ENCODE measurements around the gene KRTAP5-7.

Gene KRTAP5-7

DNA sequence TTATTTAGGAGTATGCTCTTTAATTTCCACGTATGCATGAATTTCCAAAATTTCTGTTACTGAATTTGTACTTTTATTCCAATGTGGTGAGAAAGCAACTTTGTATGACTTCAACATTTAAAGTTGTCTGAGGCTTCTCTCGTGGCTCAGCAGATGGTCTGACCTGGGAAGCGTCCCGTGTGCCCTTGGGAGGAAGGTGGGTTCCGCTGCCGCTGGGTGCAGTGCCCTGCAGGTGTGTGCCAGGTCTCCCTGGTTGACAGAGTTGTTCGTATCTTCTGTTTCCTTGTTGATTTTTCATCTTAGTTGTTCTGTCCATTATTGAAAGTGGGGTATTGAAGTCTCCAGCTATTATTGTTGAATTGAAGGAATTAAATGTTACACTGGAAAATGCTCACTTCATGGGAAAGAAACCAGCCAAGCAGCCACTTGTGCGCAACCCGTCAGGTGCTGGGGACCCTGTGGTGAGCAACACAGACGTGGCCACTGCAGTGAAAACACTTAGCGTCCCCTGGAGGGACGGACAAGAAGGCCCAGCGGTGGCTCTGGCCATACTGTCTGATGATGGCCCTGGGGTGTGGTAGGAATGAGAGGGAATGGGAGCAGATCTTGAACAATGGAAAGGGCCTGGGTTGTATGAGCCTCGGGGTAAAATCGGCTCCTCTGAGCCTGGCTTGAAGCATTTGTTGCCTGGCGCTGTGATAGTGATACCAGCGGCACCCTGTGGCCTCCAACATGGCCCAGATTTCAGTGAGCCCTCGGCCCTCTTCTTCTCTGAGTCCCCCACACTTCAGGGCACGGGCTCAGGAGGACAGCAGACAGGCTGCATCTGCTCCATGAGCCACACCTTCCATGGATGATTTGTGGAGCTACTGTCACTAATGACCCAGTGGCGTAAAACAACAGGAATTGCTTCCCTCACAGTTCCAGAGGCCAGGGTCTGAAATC, 31.5 kb upstream of the KRTAP5-7 start:
- no peak for DNase-seq (ENCODE audit: low read depth in 2 of 2)

DNA sequence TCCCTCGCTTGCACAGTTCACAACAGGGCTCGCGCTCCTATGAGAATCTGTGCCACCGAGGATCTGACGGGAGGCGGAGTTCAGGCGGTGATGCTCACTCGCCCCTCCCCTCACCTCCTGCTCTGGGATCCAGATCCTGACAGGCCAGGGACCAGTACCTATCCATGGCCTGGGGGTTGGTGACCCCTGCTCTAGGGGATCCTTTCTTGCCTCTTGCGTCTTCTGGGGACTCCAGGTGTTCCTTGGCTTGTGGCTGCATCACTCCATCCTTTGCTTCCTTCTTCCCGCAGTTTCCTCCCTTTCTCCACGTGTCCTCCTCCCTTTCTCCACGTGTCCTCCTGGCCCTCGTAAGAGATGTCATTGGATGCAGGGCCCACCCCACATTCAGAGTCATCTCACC, 30.6 kb upstream of the KRTAP5-7 start:
- DNase-seq (ENCODE audit: low read depth in 2 of 2), result no peak

DNA sequence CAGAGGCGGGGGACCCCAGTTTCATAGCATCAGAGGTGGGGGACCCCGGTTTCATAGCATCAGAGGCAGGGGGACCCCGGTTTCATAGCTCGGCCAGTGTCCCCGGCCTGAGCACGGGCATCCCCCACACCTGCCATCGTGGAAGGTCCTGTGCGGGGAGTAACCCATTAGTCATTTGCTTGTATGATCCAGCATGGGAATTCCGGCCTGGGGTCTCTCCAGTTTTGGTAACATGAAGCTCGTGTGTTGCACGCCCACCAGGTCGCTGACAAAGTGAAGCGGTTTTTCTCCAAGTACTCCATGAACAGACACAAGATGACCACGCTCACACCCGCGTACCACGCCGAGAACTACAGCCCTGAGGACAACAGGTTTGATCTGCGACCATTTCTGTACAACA, 29.0 kb upstream of the KRTAP5-7 start:
- no peak for DNase-seq (ENCODE audit: low read depth in 2 of 2)

DNA sequence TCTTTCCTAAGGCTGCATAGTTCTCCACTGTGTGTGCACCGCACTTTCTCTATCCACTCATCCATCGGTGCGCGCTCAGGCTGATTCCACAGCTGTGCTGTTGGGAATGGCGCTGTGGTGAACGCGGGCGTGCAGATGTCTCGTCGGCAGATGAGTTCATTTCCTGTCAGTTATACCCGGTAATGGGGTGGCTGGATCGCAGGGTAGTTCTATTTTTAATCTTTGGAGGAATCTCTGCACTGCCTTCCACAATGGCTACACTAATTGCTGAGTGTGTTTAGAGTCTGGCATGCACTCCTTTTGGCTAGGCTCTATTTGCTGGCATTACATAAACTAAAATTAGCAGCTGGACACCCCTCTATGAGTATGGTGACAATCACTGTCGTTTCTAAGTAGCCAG, 27.9 kb upstream of the KRTAP5-7 start:
- no peak for DNase-seq (ENCODE audit: low read depth in 2 of 2)

DNA sequence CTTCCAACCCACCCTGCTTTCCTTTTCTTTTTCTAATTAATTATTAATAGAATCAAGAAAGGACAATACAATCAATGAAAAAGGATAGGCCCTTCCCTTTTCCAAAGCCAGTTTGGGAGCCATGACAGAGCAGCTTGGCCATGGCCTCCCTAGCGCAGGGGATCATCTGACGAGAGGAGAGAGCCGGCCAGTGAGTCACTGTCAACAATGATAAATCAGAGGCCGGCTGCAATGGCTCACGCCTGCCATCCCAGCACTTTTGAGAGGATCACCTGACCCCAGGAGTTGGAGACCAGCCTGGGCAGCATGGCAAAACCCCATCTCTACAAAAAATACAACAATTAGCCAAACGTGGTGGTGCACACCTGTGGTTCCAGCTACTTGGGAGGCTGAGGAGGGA, 27.5 kb upstream of the KRTAP5-7 start:
- no peak for DNase-seq (ENCODE audit: low read depth in 2 of 2)

DNA sequence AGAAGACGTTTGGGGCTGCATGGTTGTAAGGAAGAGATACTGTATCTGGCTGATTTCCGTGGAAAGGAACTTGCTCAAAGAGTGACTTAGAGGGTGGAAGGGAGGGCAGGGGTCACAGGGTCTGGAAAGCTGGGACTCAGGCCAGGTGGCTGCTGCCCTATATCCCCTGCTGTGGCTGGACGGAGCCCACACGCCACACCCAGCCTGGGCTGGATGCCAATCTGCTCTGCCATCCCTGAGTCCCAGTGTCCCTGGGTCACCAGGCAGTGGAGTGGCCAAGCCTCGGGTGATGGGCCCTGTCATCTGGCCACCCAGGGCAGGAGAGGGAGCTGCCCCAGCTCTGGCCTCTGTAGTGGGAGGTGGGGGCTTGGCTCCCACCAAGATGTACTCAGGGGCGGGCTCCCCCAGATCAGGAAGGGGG, 26.5 kb upstream of the KRTAP5-7 start:
- no peak for DNase-seq (ENCODE audit: low read depth in 2 of 2)

DNA sequence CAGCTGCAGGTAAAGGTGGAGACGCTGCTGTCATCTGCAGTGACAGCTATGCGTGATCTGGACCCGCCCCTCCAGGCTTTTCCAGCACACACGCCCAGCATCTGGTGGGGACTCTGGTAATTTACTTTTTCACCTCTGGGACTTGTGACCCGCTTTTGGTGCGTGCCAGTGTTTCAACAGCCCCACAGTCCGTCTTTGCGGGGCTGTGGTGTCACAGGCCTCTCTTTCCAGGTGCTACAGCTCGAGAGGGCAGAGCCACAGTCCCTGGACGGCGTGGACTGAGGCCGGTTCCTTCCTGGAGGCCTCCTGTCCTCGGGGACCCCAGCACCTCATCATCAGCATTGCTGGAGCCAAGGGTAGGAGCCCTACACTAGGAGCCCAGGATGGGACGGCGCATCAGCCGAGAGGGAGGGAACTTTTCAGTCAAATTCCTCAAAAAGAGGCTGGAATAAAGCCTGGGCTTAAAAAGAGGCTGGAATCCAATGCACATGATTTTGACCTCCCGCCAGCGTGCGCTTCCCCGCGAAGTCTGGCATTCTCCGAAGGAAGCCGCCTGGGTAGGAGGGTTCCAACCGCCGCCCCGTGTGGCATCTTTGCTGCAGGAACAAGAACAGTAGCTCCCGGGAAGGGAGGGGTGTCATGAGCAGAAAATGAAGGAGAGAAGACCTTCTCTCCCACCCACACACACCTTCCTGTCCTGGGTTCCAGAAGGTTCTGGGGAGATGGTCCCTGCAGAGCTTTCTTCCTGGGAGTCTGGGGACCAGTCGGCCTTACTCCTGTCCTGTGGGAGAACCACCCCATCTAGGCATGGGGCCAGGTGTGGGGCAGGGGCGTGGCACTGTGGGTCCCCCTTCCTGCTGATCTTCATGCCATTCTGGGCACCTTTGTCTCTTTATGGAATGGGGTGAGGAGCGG, 25.7 kb upstream of the KRTAP5-7 start:
- no peak for DNase-seq (ENCODE audit: low read depth in 2 of 2)

DNA sequence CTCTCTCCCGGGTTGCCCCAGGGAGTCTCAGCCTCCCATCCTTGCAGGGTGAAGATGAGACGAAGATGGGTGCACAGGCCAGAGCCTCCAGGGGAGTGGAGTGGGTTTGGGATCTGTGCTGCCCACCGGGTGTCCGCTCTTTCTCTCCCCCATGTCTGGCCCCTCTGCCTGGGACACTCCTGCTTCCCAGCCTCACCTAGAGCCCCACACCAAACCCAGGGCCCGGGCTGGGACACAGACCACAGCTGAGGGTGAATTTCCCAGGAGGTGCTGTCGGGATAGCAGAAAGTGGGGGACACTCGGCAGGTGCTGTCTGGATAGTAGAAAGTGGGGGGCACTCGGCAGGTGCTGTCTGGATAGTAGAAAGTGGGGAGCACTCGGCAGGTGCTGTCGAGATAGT, 25.0 kb upstream of the KRTAP5-7 start:
- no peak for DNase-seq (ENCODE audit: low read depth in 2 of 2)

DNA sequence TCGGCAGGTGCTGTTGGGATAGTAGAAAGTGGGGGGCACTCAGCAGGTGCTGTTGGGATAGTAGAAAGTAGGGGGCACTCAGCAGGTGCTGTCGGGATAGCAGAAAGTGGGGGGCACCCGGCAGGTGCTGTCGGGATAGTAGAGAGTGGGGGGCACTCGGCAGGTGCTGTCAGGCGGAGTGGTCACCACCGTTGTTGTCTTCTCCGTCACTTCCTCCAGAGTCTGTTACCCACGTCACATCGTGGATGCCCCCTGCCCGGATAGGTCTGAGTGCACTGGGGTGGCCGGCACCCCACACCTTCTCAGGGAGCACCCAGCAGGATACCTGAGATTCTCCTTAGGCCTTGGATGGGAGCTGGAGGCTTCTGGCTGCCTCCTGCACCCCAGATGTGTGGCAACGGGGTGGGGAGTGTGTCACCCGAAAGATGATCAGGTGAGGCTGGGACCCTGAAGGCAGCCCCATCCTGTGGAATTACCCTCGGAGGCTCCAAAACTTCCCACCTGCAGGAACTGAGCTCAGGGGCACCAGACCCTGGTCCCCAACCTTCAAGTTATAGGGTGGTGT, 24.1 kb upstream of the KRTAP5-7 start:
- no peak for DNase-seq (ENCODE audit: low read depth in 2 of 2)

DNA sequence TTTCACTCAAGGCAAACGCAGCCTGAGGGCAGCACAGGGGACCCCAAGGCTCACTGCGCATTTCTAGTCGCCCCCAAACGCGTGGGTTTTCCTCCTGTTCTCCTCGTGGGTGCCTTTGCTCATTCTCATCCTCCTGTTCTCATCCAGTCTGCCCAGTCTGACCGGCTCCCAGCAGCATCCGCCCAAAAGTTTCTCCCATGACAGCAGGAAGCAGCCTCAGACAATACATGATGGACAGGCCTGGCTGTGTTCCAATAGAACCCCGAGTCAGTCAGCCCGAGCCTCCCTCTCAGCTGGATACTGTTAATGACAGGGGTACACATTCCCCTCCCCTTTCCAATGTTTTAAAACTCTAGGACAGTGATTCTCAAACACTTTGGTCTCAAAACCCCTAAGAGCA, 22.5 kb upstream of the KRTAP5-7 start:
- no peak for DNase-seq (ENCODE audit: low read depth in 2 of 2)

DNA sequence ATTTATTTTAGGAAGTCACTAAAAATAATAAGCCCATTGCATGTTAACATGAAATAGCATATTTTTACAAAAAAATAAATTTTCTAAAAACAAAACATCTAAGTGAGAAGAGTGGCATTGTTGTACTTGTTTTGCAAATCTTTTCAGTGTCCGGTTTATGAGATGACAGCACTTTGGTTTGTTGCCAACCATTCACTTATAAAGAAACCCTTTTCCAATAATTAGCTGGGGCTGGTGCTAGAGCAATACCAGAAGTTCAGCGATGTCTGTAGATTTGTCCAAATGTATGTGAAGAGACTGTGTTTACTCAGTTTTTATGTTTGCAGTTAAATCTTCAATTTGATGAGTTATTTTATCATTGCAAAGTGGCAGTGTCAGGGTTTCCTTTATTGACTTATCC, 22.1 kb upstream of the KRTAP5-7 start:
- no peak for DNase-seq (ENCODE audit: low read depth in 2 of 2)

DNA sequence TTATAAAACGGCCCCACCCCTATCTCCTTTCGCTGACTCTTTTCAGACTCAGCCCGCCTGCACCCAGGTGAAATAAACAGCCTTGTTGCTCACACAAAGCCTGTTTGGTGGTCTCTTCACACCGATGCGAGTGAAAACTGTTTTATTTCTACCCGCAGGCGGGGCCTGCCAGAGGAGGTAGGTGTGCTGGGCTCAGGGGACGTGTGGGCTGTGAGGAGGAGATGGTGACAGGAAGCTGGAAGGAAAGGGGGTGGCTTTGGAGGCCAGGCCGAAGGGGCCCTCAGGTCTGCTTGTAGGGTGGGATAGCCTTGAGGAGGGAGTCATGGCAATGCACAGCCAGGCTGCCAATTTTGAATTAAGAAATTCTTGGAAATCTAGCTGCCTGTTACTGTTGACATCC, 21.3 kb upstream of the KRTAP5-7 start:
- no peak for DNase-seq (ENCODE audit: low read depth in 2 of 2)

DNA sequence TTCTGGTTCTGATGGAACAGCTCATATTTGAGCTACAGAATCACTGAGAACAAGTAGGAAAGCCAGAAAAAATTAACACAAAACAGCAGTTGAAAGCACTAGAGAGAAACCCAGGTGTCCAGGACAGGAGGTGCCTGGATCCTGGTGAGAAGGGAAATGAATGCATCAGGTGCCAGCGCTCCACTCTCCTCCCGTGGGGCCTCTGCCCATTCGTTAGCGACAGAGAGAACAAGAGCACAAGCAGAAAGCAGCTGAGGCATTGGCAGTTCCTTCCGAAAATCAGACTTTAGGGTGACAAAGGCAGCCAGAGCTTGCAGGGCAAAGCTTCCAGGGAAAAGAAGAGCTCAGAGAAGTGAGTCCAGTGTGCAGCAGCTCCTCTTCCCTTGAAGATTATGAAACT, 20.0 kb upstream of the KRTAP5-7 start:
- DNase-seq (ENCODE audit: low read depth in 2 of 2), result no peak

DNA sequence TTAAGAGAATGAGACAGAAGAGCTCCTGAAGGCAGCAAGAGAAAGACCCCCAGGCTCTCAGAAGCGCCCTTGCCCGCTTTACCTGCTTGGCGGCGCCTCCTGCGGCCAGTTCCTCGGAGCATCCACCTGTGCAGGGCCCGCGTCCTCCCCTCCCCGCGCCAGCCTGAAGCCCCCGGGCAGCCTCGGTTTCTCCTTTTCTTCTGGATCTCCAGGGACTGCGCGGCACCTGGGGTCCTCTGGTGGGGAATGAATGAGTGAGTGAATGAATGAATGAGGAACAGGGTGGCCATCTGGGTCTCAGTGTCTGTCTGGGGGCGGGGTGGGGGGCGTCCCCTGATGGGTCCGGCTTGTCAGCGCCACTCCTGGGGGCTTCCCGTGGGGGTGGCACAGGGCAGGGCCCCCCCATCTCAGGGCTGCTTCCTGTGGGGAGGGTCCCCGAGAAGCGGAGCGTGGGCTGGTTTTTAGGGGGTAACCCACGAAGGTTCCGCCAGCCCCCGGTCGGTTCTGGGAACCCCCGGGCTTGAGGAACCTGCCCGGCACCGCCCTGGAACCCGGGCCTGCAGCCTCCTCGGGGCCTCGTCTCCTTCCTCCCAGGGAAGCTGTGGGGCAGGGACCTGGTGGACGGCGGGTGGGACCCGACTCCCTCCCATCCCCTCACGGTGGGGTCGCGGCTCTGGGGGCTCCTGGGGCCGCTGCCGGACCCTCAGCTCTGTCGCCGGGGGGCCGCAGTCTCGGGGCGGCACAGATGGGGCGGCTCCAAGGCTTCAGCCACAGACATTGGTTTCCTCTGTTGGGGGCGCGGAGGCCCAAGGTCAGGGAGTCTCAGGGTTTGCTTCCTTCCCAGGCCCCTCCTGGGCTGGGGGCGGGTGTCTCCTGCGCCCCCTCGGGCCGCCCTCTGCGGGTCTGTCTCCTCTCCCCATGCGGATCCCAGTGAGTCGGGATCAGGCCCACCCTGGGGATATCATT, 8.3 kb upstream of the KRTAP5-7 start:
- no peak for DNase-seq (ENCODE audit: low read depth in 2 of 2)

DNA sequence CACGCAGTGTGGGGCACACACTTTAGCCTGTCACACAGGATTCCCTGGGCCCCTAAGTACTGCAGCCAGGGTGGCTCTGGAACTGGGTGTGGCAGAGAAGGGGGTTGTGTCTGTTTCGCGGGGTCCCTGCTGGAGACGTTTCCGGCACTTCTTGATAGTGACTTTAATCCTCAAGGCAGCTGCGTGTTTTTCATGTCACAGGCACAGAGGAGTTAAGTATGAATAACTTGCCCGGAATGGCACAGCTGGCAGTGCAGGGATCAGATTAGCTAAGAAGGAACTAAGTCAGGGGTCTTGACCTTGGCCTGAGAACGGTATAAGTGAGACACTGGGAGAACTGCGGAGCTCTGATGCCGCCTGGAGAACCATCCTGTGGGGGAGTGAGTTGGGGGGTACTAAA, 7.5 kb upstream of the KRTAP5-7 start:
- no peak for DNase-seq (ENCODE audit: low read depth in 2 of 2)

DNA sequence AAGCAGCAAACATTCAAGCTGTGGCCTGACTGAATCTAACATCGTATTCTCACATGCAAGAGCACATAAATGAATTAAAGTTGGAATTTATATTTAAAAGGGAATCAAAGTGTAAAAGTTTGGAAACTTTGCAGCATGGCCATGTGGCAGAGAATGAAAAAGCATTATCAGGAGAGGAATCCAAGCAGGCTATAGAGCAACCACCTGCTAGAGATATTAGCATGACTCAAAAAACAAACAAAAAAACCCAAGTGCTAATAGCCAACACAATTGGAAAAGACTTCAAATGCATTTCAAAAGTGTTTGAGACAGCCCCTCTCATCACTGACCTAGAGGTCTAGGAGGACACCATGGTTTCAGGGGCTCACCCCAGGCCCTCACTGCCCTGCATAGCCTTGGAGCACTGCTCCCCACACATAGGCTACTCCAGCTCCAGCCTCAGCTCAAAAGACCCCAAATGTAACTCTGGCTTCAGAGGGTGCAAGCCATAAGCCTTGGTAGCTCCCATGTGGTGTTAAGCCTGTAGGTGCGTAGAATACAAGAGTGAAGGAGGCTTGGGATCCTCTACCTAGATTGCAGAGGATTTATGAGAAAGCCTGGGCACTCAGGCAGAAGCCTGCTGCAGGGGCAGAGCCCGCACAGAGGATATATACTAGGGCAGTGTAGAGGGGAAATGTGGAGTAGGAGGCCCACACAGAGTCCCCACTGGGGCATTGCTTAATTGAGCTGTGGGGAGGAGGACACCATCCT, 1.7 kb upstream of the KRTAP5-7 start:
- no peak for DNase-seq (ENCODE audit: low read depth in 2 of 2)

DNA sequence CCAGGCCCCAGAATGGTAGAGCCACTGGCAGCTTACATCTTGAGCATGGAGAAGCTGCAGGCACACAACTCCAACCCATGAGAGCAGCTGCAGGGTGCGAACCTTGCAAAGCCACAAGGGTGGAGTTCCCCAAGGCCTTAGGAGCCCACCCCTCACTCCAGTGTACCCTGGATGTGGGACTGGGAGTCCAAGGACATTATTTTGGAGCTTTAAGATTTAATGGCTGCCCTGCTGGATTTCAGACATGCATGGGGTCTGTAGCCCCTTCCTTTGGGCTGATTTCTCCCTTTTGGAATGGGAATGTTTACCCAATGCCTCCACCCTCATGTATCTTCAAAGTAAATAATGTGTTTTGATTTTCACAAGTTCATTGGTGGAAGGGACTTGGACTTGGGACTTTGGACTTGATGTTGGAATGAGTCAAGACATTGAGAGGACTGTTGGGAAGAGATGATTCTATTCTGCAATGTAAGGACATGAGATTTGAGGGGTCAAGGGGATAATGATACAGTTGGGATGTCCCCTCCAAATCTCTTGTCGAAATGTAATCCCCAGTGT, 1.1 kb upstream of the KRTAP5-7 start:
- no peak for DNase-seq (ENCODE audit: low read depth in 2 of 2)

DNA sequence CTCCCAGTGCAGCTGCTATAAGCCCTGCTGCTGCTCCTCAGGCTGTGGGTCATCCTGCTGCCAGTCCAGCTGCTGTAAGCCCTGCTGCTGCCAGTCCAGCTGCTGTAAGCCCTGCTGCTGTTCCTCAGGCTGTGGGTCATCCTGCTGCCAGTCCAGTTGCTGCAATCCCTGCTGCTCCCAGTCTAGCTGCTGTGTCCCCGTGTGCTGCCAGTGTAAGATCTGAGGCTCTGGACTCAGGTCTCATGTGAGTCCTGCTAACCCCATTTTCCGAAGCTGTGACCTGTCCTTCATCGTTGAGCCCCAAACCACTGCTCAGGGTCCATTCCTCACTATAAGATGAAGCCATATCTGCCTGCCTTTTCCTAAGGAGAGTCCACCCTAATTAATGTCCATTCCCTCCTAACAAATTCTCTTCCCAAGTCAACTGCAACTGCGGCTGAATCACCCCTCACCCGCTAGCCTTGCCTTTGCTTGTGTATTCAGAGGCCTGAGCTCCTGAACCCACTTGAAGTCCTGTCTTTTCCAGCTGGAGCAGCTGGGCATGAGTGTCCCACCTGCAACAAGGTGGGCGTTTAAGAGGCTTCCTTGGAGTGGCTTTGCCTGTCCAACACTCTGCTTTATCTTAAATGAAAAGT, 626 bp downstream of the KRTAP5-7 start:
- no peak for DNase-seq (ENCODE audit: low read depth in 2 of 2)

DNA sequence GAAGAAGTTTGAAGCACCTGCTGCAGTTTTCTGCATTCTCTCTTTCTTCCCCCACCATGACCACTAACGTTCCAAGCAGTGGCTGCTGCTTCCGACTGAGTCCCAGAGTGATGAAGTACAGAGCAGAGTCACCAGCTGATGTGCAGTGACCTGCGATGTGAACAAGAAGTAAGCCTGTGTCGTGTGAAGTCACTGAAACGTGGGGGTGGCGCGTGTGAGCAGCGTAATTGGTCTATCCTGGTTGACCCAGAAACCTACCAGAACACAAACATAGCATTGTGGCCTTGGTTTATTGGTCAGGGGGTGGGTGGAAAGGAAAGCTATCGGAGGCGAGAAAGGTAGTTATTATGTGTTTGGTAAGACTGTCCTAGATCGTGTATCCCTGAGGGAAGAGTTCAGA, 3.5 kb downstream of the KRTAP5-7 start:
- no peak for DNase-seq (ENCODE audit: low read depth in 2 of 2)

All from activated CD8-positive, alpha-beta memory T cell treated with anti-CD3 and anti-CD28 coated beads for 4 hours (primary cell).